GM21515 (cell line): ENCODE results near the gene ZNF286A.
"Not testable (repeated sequence)": the region's sequence is repeated elsewhere in the genome, so short reads cannot be mapped to it uniquely, and the experiment has no call there.

Experiments
- ATAC-seq: cut with Tn5 transposase; IDR thresholded peaks from one replicate; pipeline ENCODE4 v1.9.1; 2021; ENCODE audit not compliant: unreplicated experiment

ZNF286A gene

DNA sequence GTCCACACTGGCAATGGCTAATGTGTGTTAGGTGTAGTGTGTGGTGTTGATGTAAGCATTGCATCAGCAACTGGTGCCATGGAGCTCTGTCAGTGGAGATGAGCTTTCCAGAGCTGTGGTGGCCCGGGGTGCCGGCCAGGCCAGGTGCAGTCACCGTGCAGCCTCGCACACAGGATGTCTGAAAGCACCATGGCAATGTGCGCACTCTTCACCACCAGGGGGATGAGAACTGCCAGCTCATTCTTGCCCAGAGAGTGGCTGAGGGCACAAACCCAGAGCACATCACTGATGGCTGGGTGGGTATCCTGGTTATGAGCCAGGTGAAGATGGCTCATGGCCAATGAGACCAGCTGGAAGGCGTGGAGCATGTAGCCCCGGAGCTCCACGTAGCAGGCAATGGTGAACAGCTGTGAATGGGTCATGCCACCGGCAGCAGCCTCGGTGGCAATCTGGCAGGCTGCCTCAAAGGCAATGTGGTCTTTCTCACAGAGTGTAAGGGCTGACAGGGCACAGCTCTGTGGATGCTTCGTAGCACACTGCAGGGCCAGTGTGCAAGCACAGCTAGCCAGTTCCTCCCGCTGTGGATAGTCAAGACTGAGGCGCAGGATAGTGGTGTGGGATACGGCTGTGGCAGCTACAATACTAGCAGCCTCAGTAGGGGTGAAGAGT, 69.4 kb downstream of the ZNF286A start:
- not testable (repeated sequence) for ATAC-seq
